HG03354 (cell line): ENCODE data around the gene HCK.
"Not testable (repeated sequence)": the region's sequence is repeated elsewhere in the genome, so short reads cannot be mapped to it uniquely, and the experiment has no call there.

Experiments
- ATAC-seq: cut with Tn5 transposase; IDR thresholded peaks from one replicate; pipeline ENCODE4 v1.9.1; 2021; ENCODE audit warnings: mild to moderate bottlenecking; ENCODE audit not compliant: unreplicated experiment, poor library complexity, severe bottlenecking

HCK gene

GRCh38 chr20:32121908-32122307 is 69.9 kb downstream of the HCK start:
- ATAC-seq, result not testable (repeated sequence)

DNA sequence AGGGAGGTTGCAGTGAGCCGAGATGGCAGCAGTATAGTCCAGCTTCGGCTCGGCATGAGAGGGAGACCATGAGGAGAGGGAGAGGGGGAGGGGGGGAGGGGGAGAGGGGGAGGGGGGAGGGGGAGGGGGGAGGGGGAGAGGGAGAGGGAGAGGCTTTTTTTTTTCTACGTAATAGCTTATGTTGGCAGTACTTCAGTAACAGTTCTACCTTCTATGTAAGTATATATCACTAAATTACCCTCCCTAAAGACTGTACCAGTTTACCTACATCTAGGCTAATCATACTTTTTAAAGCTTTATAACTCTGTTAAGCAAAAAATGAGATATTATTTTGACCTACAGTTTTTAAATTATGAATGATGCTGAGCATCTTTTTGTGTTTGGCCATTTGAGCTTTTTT is 71.0 kb downstream of the HCK start:
- ATAC-seq, result no peak

- ATAC-seq, result no peak
Measured at GRCh38 chr20:32124916-32125454, 72.9 kb downstream of the HCK start.

- ATAC-seq, result no peak
Measured at GRCh38 chr20:32125506-32125905, 73.5 kb downstream of the HCK start.

GRCh38 chr20:32126919-32127318 is 74.9 kb downstream of the HCK start:
- ATAC-seq, result no peak

DNA sequence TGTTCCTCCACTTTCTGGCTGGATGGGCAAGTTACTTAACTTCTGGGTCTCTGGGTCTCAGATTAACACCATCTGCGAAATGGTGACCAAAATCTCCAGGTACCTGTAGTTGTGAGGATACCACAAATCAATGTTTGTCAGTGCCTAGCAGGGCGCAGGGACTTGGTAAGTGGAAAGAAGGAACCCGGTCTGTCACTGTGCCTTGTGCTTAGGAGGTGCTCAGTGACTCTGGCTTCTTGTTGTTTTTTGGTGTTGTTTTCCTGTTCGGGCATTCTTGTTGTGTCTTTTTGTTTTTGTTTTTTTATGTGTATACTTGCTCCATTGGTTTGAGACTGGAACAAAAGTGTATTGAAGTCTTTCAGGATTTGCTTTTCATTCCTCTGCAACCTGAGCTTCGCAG is 75.3 kb downstream of the HCK start:
- ATAC-seq, result no peak

DNA sequence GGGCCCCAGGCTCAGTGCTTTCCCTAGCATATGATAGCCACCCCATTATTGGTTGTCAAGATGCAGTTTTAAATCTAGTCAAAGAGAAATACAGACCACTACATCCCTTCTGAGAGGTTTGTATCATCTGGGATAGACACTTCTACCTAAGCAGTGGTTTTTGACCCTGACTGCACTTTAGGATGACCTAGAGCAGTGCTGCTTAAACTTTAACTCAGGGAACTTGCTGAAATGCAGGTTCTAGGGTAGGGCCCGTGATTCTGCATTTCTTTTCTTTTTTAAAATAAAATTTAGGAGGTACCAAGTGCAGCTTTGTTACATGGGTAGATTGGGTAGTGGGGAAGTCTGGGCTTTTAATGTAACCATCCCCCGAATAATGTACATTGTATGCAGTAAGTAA is 76.1 kb downstream of the HCK start:
- ATAC-seq, result no peak

GRCh38 chr20:32129863-32130262 is 77.8 kb downstream of the HCK start:
- ATAC-seq, result no peak

GRCh38 chr20:32130352-32130751 is 78.3 kb downstream of the HCK start:
- no peak for ATAC-seq

DNA sequence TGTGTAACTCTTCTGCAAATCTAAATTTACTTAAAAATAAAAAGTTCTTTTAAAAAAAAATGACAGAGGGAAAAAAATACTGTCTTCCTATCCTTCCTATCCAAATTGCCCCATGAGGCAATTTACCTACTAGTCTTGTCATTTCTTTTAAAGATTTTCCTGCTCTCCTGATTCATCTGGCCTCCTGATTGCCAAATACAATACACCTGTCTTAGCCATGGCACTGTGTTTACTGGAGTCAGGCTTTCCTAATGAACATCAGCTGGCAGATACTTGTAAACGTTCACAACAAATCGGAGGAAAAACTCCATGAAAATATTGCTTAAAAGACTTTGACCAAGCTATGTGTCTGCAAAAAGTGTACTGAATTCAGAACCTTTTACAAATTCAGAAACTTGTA is 78.9 kb downstream of the HCK start:
- ATAC-seq, result no peak

GRCh38 chr20:32132911-32133549 is 81.0 kb downstream of the HCK start:
- peak; percentile 79 for ATAC-seq

GRCh38 chr20:32134026-32134425 is 82.0 kb downstream of the HCK start:
- no peak for ATAC-seq

GRCh38 chr20:32135983-32136515 is 84.0 kb downstream of the HCK start:
- no peak for ATAC-seq

- ATAC-seq, result no peak
Measured at GRCh38 chr20:32138921-32139320, 86.9 kb downstream of the HCK start.

DNA sequence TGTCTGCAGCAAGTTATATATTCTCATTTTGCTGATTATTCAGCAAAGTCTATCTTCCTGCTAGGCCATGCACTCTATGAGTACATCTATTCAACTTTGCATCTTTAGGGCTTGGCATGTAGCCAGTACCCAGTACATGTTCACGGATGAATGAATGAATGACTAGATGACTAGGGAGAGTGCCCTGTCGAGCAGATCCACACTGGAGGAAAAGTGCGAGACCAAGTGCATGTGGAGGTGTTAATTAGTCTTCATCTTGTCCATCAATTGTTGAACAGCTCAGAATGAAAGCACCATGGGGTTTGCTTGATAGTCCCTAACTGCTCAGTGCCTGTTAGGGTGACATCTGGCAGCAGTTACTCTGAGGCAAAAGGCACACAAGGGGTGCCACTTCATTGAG is 87.9 kb downstream of the HCK start:
- no peak for ATAC-seq

- no peak for ATAC-seq
Measured at GRCh38 chr20:32140603-32141002, 88.6 kb downstream of the HCK start.

- no peak for ATAC-seq
Measured at GRCh38 chr20:32141465-32141980, 89.5 kb downstream of the HCK start.

GRCh38 chr20:32142088-32142487 is 90.0 kb downstream of the HCK start:
- ATAC-seq, result no peak

GRCh38 chr20:32142991-32143390 is 90.9 kb downstream of the HCK start:
- ATAC-seq, result no peak

DNA sequence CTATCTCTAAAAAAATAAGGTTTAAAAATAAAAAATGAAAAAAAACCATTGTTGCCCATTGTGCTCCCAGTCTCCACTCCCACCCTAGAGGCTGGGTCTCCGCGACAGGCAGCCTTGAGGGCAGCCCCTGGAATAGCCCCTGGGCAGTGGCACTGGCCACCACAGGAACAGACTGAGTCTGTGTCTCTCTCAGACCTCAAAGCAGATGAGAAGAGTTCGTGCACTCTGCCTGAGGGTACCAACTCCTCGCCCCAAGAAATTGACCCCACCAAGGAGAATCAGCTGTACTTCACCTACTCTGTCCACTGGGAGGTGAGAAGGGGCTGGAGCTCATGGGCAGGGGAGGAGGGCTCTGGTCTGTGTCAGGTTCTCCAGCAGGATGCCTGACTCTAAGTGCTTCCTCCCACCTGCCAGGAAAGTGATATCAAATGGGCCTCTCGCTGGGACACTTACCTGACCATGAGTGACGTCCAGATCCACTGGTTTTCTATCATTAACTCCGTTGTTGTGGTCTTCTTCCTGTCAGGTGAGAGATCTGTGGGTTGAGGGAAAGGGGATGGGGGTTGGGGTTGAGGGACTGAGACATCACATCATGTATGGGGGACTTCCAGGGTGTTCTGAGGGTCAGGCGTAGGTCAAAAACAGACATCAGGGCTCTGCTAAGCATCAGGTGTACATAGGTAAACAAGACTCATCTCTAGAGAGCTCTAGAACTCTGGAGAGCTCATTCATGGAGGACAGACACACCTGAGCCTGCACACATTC is 93.0 kb downstream of the HCK start:
- ATAC-seq, result no peak
